NK-92 (cell line): ENCODE results near the gene SLC35G4.
"Not testable (repeated sequence)": the region's sequence is repeated elsewhere in the genome, so short reads cannot be mapped to it uniquely, and the experiment has no call there.

Experiments used
- DNase-seq: peaks from one replicate; lab custom pipeline; 2025; ENCODE audit not compliant: unreplicated experiment; lab: John Stamatoyannopoulos, UW

Gene SLC35G4

GRCh38 chr18:11609488-11609887, at the start of gene SLC35G4:
Gene SLC35G4 (plus strand): TSS chr18:11609596. CDS start chr18:11609596, 0 bp downstream.
- DNase-seq = not testable (repeated sequence)

- no peak for DNase-seq
Observed at GRCh38 chr18:11561293-11561692, 48.1 kb upstream of the SLC35G4 start.

GRCh38 chr18:11565716-11566115, 43.7 kb upstream of the SLC35G4 start:
- no peak for DNase-seq

GRCh38 chr18:11566236-11566965, 43.0 kb upstream of the SLC35G4 start:
- no peak for DNase-seq

- DNase-seq = no peak
Observed at GRCh38 chr18:11567396-11567795, 42.0 kb upstream of the SLC35G4 start.

- no peak for DNase-seq
Observed at GRCh38 chr18:11570073-11570588, 39.3 kb upstream of the SLC35G4 start.

- DNase-seq = no peak
Observed at GRCh38 chr18:11570769-11571412, 38.5 kb upstream of the SLC35G4 start.

GRCh38 chr18:11572201-11572600, 37.2 kb upstream of the SLC35G4 start:
- DNase-seq = no peak

GRCh38 chr18:11574545-11574944, 34.9 kb upstream of the SLC35G4 start:
- DNase-seq = no peak

GRCh38 chr18:11577271-11578112, 31.9 kb upstream of the SLC35G4 start:
- no peak for DNase-seq

- no peak for DNase-seq
Observed at GRCh38 chr18:11578799-11579198, 30.6 kb upstream of the SLC35G4 start.

- no peak for DNase-seq
Observed at GRCh38 chr18:11579916-11580315, 29.5 kb upstream of the SLC35G4 start.

GRCh38 chr18:11581286-11581685, 28.1 kb upstream of the SLC35G4 start:
- DNase-seq = no peak

- no peak for DNase-seq
Observed at GRCh38 chr18:11585596-11585995, 23.8 kb upstream of the SLC35G4 start.

GRCh38 chr18:11586896-11587295, 22.5 kb upstream of the SLC35G4 start:
- DNase-seq = no peak

- DNase-seq = no peak
Observed at GRCh38 chr18:11587432-11587831, 22.0 kb upstream of the SLC35G4 start.

GRCh38 chr18:11587846-11588245, 21.6 kb upstream of the SLC35G4 start:
- no peak for DNase-seq

- no peak for DNase-seq
Observed at GRCh38 chr18:11591957-11592356, 17.4 kb upstream of the SLC35G4 start.

GRCh38 chr18:11600321-11600720, 9.1 kb upstream of the SLC35G4 start:
- DNase-seq = no peak

GRCh38 chr18:11607906-11608305, 1.5 kb upstream of the SLC35G4 start:
- no peak for DNase-seq

- DNase-seq = not testable (repeated sequence)
Observed at GRCh38 chr18:11608618-11609017, 778 bp upstream of the SLC35G4 start.
